Occipital lobe (tissue), 2 donors: ENCODE results near the gene OR14C36. TPM values are rescaled to one million over a fixed set of nuclear protein-coding genes. Genes with fewer than 3 reads are reported as not detected.
"Not testable (repeated sequence)": the region's sequence is repeated elsewhere in the genome, so short reads cannot be mapped to it uniquely, and the experiment has no call there.

ENCODE experiments used
- DNase-seq: peaks from one replicate; lab custom pipeline; 2025; lab: John Stamatoyannopoulos, UW
- total RNA-seq: library from RNA; depleted of rRNA; stranded (reverse); fragments of >200 nt; gene quantifications from one replicate; pipeline ENCODE4 v1.2.3, GENCODE V29; 2014

OR14C36 gene, protein sequence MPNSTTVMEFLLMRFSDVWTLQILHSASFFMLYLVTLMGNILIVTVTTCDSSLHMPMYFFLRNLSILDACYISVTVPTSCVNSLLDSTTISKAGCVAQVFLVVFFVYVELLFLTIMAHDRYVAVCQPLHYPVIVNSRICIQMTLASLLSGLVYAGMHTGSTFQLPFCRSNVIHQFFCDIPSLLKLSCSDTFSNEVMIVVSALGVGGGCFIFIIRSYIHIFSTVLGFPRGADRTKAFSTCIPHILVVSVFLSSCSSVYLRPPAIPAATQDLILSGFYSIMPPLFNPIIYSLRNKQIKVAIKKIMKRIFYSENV
- not detected for total RNA-seq

DNA sequence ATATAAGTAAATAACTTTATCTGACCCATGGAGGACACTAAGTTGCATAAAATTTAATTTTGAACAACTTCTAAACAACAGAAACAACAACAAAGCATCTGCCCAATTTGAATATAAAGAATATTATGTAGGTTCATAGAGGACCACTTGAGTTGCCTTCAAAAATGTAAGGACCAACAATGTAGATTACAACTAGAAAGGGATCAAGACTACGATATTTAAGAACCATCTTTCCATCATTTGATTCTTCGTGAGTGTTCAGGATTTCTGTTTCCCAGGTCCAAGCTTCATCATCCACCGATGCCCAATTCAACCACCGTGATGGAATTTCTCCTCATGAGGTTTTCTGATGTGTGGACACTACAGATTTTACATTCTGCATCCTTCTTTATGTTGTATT is at the start of gene OR14C36:
Gene OR14C36 (plus strand): TSS at position 301 of the 400 bp plus-strand sequence. CDS start 0 bp downstream, at position 301.
- DNase-seq, result no peak

DNA sequence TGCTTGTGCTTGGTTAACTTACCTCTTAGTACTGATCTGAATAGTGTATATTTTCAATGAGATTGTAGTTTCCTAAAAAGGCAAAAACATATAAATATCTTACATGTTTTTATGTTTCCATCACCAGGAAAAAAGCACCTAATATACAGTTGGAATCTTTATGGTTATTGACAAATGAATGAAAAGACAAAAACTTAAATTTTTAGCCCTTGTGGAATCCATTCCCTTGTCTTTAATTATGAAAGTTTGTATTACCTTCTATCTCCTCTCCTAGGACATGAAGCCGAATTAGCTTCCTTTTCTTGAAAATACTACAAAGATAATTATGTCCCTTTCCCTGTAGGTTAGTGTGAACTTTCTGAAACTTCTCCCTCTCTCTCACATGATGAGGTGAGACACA is 45.3 kb upstream of the OR14C36 start, which contains the start of gene OR2T12:
Gene OR2T12 (minus strand): TSS at position 101 of the 400 bp plus-strand sequence. CDS start 7,846 bp downstream, outside the sequence.
- DNase-seq, result no peak

DNA sequence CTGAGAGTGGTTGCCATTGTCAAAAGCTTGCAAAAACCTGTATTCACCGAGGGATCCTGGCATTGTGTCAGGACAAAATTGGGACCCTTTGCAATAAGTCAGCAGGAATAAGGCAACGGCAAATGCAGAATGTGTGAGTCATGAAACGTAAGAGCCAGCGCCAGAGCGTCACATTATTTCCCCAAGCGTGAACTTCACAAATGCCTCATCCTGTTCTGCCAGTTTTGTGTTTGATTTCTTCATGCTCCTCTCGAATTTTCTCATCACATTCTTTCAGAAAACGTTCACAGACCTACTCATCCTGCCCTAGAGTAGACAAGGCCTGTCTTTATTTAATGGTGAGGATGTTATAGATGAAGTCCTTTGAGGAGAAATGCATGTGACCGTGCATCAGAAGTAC is 42.9 kb upstream of the OR14C36 start:
- DNase-seq, result not testable (repeated sequence)

DNA sequence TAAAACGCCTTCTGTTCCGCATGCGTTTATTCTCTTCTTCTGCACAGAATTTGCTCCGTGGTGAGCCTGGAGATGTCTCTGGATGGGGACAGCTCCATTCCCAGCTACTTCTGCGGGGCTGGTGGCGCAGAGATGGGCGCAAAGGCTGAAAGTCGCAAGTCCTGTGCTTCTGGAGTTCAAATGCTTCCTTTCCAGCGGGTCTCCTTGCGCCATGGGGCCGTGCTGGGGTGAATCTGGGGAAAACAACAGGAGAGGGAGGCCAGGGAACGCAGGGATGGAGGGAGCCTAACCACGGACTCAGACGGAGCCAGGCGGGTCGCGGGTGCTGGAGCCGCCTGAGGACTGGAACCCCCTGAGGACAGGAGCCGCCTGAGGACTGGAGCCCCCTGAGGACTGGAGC is 42.5 kb upstream of the OR14C36 start:
- no peak for DNase-seq

DNA sequence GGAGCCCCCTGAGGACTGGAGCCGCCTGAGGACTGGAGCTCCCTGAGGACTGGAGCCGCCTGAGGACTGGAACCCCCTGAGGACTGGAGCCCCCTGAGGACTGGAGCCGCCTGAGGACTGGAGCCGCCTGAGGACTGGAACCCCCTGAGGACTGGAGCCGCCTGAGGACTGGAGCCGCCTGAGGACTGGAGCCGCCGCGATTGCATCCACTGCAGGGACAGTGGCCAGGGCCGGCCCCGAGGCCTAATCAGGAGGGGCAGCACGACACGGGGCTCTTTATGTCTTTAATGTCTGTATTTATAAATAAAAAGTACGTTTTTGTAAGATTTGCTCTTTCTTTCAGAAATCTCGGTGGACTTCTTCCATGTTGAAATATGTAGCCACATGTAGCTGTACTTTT is 41.8 kb upstream of the OR14C36 start:
- DNase-seq, result not testable (repeated sequence)

DNA sequence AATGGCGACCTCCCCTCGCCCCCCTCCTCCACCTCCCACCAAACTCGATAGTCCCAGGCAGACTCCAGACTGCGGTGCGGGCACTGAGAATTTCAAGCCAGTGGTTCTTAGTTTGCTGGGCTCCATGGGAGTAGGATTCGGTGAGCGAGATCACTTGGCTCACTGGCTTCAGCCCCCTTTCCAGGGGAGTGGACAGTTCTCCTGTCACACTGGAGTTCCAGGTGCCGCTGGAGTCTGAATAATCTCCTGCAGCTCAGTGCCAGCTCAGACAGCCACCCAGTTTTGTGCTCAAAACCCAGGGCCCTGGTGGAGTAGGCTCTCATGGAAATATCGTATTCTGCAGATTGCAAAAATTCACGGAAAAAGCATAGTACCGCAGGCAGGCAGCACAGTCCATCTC is 31.8 kb upstream of the OR14C36 start:
- no peak for DNase-seq

DNA sequence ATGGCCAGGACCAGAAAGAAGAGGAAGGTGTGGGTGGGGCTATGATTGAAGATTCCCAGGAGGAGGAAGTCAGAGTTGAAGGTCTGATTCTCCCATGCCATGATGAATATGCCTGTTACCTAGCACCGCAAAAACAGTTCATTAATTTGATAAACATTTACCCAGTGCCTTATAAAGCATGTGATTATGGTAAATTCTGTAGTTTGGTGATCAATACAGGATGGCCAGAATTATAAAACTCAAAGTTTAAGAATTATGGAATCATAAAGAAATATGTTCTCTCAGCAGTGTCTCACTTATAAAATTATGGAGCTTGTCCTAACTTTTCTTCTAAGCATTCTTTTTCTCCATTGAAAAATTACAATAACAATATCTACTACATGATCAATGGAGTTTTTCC is 24.1 kb upstream of the OR14C36 start, which contains the start of gene OR2M7:
Gene OR2M7 (minus strand): TSS at position 101 of the 400 bp plus-strand sequence. CDS start 0 bp downstream, at position 101.
- DNase-seq, result no peak

DNA sequence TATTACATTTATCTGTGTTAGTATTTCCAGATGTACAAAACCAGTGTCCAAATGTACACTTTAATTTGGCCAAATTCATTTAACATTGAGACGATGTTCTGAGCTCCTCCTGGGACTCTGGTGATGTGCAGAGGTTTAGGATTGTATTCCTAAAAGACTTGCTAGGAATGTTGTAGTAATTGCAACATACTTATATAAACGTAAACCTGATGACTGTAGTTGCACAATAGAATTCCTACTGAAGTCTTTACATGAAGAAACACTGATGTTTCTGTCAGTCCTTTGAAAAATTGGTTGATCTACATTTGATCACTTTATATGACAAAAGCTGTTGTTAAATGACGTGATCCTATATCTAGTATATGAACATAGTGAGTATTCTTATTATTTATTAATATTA is 5.1 kb upstream of the OR14C36 start:
- no peak for DNase-seq

DNA sequence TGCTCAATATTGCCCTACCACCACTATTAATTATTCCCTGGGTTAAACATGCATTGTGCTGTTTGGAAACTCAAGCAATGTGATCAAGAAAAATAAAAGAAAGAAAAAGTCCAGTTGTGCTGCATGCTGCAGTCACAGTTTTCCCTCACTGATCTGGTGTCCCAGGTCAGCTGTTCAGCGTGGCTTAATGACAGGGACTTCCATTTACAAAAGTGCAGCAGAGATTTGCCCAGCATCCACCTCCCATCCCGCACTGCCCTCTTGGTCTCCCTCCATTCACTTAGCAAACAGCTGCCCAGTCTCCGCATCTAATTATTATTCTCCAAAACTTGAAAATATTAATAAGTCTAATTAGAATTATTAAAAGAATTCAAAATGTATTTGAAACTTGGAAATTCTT is 10.8 kb downstream of the OR14C36 start:
- DNase-seq, result no peak

DNA sequence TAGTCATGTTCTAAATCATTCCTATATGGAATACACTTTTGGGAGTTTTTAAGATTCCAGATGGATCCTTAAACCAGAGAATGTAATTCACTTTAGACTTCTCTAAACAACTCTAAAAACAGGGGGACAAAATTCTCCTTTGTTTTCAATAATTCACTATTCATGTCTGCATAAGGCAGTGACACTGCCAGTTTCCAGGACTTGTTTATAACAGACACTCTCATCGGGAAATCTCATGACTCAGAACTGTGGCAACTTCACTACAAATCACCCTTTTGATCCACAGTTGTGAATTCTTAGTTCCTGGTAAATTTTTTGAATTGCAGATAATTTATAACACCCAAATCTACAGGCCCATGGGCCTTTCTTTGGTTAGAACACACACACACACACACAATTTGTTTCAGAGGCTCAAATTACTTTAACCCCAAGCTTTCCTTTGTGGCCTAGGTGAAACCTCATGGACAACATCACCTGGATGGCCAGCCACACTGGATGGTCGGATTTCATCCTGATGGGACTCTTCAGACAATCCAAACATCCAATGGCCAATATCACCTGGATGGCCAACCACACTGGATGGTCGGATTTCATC is 12.6 kb downstream of the OR14C36 start, which contains the start of gene OR2T4:
Gene OR2T4 (plus strand): TSS at position 545 of the 595 bp plus-strand sequence. CDS start 0 bp downstream, at position 545.
- DNase-seq, result no peak

DNA sequence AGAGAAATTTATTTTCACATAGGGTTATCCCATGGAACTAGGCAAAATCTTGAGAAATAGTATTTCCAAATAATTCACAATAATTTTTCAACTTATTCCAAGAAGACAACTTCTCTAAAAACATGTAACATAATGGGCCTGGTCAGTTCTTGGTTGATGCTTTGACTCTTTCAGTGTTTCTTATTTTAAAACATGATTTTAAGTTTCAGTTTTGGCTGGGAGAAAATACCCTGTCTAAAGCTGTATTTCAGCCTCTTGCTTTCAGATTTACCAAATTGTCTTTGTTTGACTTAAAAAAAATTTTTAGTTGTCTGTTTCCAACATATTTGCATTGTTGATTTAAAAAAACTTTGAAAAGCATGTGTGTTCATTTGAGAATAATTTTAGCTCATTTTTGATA is 18.0 kb downstream of the OR14C36 start:
- DNase-seq, result no peak

DNA sequence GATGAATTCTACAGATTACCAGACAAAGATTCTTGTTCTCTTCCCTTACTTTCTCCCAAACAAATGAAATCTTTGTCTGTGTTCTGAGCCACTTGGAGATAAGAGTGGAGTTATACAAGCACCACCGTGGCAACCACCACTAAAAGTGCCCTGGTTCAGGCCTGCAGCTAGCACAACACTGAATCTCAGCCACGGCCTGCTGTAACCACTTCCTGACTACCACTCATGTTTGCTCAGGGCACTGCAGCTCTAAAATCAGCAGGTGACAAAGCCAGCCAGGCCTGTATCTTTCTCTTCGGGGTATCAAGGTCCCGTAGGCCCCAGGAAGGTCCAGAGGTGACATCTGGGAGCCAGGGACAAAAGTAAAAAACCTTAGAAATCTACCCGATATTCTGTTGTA is 23.8 kb downstream of the OR14C36 start:
- no peak for DNase-seq

DNA sequence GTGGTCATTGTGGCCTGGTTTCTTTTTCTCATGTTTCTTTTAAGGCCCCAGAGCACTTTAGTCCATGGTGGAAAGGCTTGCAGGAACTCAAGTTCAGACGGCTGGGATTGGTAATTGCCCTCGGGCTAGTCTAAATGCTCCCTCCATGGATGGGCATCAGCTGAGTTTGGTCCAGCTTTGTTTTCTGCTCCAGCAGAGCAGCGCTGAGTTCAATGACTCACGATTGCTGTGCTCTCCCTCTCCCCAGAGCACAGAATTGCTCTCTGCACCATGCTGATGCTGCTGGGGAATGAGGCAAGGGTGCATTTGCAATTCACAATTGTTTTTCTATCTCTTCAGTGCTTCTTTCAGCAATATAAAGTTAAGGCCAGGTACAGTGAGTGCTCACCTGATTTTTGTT is 25.2 kb downstream of the OR14C36 start:
- DNase-seq, result no peak

DNA sequence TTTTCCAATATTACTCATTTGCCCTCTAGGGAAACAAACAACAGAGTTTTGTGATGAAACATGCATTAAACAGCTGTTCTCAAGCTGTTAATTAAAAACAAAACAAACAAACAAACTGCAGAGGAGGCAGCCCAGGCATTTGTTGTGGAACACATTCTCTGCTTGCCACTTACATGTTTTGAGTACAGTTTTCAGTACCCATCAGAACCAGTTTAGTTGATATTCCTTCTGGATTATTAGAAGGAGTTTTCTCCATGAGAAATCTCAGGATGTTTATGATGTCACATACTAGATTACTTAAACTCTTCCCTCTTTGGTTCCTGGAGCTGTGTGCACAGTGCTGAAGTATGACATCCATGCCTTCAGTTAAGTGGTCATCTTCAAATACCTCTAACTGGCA is 26.9 kb downstream of the OR14C36 start, which contains the start of gene OR2T6:
Gene OR2T6 (plus strand): TSS at position 301 of the 400 bp plus-strand sequence. CDS start 11,863 bp downstream, outside the sequence.
- DNase-seq, result no peak

DNA sequence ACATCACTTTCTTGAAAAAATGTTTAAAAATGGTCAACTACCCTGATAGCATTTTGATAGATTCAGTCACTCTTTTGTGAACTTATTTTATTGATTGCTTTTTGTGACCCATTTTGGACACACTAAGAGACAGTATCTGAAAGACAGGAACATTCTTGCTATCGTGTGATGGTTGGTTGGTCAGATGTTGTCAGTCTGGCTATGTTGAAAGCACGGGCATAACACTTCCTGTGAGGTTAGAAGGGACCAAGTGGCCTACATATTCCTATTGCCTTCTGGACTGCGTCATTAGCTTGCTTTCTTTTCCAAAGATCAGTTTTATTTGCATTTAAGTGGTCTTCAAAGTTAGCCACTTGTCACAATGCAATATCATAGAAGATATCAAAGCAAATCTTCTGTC is 28.3 kb downstream of the OR14C36 start:
- no peak for DNase-seq

DNA sequence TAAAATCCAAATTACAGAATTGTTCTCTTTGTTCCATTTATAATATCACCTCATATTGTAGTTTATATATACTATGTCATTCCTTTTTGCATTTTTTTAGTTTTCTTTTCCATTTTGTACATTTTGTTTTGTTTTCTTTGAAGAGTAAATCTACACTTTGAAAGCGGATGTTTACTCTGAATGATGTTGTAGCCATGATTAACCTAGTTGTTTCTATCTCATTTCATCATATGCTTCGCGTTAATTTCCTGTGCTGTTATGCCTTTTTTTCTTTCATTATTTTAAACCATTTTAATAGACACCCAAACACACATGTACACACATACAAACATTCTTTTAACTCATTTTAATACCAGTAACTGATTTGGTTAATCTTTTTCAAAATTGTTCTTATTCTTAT is 32.3 kb downstream of the OR14C36 start:
- DNase-seq, result no peak

DNA sequence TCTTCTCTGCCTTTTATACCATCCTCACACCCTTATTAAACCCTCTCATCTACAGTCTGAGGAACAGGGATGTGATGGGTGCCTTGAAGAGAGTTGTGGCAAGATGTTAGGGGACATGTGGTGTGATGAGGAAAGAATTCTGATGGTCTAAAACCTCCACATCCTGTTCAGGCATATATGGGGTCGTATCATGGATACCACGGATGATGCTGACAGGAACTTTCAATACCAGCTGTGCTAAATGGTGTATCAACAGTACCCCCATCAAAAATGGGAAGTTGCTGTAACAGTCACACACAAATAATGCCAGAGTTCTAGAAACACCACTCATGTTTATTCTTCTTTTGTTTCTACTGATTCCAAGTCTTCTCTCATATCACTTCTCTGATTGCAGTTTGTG is 39.9 kb downstream of the OR14C36 start:
- DNase-seq, result no peak

DNA sequence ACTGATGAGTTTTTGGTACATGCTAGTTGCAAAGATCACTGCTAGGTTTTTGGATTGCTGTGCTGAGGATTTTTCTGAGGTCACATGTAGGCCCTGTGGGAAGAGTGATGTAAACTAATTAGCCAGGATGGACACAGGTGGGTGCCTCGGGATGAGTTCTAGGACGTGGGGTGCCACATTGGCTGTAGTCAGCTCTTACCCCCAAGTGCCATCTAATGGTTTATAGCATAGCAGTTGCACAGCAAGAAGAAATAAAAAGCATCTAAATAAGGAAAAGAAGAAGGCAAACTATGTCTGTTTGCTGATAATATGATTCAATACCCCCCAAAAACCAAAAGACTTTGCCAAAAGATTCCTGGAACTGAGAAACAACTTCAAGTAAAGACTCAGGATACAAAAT is 44.5 kb downstream of the OR14C36 start:
- DNase-seq, result no peak
